Keratinocyte (primary cell): ENCODE results near the gene KCNH6. TPM values are rescaled to one million over a fixed set of nuclear protein-coding genes. Genes with fewer than 3 reads are reported as not detected.

Experiments
- DNase-seq: peaks from one replicate; pipeline ENCODE4 v3.0.0-alpha.2; 2011; ENCODE audit warnings: low read depth, missing footprints, low spot score
- FAIRE-seq: peaks from 2 replicates; lab custom pipeline; 2011; peaks lifted over from hg19 to GRCh38; lab: Jason Lieb, UNC
- H2AFZ ChIP-seq: 2 replicates; pipeline ENCODE4 v1.6.0; 2012; ENCODE audit warnings: low read length, control low read depth, inconsistent platforms; ENCODE audit not compliant: control insufficient read depth
- H3K27ac ChIP-seq: 2 replicates; pipeline ENCODE4 v1.5.1; 2011; ENCODE audit warnings: low read length; ENCODE audit not compliant: control insufficient read depth, insufficient read depth
- H3K27me3 ChIP-seq: 3 replicates; pipeline ENCODE4 v1.6.0; 2011; ENCODE audit warnings: low read length; ENCODE audit not compliant: control insufficient read depth, insufficient read depth; ENCODE audit errors: extremely low read depth
- H3K36me3 ChIP-seq, 2 experiments: 2 replicates in 1 of 2; 3 replicates in 1 of 2; pipeline ENCODE4 v1.5.1; 2011; ENCODE audit warnings: low read length in 2 of 2, mild to moderate bottlenecking in 1 of 2; ENCODE audit not compliant: control insufficient read depth in 2 of 2, insufficient read depth in 2 of 2; ENCODE audit errors: extremely low read depth in 1 of 2
- H3K4me1 ChIP-seq: 3 replicates; pipeline ENCODE4 v1.5.1; 2011; ENCODE audit warnings: low read length; ENCODE audit not compliant: control insufficient read depth, insufficient read depth; ENCODE audit errors: extremely low read depth
- H3K4me2 ChIP-seq: 3 replicates; pipeline ENCODE4 v1.6.0; 2011; ENCODE audit warnings: low read depth, low read length; ENCODE audit not compliant: control insufficient read depth, insufficient read depth; ENCODE audit errors: extremely low read depth
- H3K4me3 ChIP-seq, 3 experiments: fragments of 200-600 bp in 1 of 3; sonication (generic) in 1 of 3; 2 replicates in 2 of 3; 3 replicates in 1 of 3; pipeline ENCODE4 v1.5.1; 2011 to 2016; ENCODE audit warnings: low read length in 3 of 3, mild to moderate bottlenecking in 3 of 3, control low read depth in 2 of 3, inconsistent platforms in 1 of 3, low read depth in 1 of 3, mixed read lengths in 1 of 3, mixed run types in 1 of 3, moderate library complexity in 1 of 3; ENCODE audit not compliant: control insufficient read depth in 2 of 3, insufficient read depth in 2 of 3; ENCODE audit errors: extremely low read depth in 1 of 3
- H3K79me2 ChIP-seq: 2 replicates; pipeline ENCODE4 v1.6.0; 2012; ENCODE audit warnings: low read length; ENCODE audit not compliant: control insufficient read depth, insufficient read depth
- H3K9ac ChIP-seq: 3 replicates; pipeline ENCODE4 v1.6.0; 2011; ENCODE audit warnings: low read length; ENCODE audit not compliant: control insufficient read depth, insufficient read depth; ENCODE audit errors: extremely low read depth
- H3K9me1 ChIP-seq: 3 replicates; pipeline ENCODE4 v1.6.0; 2011; ENCODE audit warnings: low read length; ENCODE audit not compliant: control insufficient read depth, insufficient read depth; ENCODE audit errors: extremely low read depth
- H3K9me3 ChIP-seq: 2 replicates; pipeline ENCODE4 v1.5.1; 2012; ENCODE audit warnings: low read depth, low read length; ENCODE audit not compliant: control insufficient read depth
- H4K20me1 ChIP-seq: 3 replicates; pipeline ENCODE4 v1.6.0; 2011; ENCODE audit warnings: low read length; ENCODE audit not compliant: control insufficient read depth, insufficient read depth; ENCODE audit errors: extremely low read depth
- EZH2 ChIP-seq: IDR thresholded peaks from one replicate; pipeline ENCODE4 v1.6.1; 2012; ENCODE audit warnings: inconsistent platforms, mild to moderate bottlenecking, low read length, moderate library complexity
- dilution Hi-C: fragments of 300-500 bp; cut with MboI; formaldehyde crosslinking; loops from one replicate; pipeline ENCODE4 v1.7.0; 2020; ENCODE audit warnings: low sequenced_read_pairs; ENCODE audit not compliant: extremely low pct_ligation_motif_present
- polyA plus RNA-seq, 5 experiments: library from polyadenylated mRNA; depleted of rRNA in 3 of 5; stranded (reverse) in 3 of 5; stranded (forward) in 1 of 5; unstranded in 1 of 5; fragments of >200 nt; gene quantifications; 1 replicate in 1 of 5; 2 replicates in 3 of 5; 3 replicates in 1 of 5; pipeline versions ENCODE4 v1.2.1 to v1.2.3, GENCODE V29; 2011 to 2012; ENCODE audit warnings: missing spikeins in 2 of 5, low read depth in 1 of 5, low replicate concordance in 1 of 5
- TF ChIP-seq, protein P1 (sequence below), 3 experiments: IDR thresholded peaks in 1 of 3; conservative IDR thresholded peaks in 1 of 3; optimal IDR thresholded peaks in 1 of 3; 2 replicates in 2 of 3; 3 replicates in 1 of 3; pipeline versions ENCODE3 to v1.5.1; 2011; ENCODE audit warnings: low read length in 3 of 3, mild to moderate bottlenecking in 3 of 3, moderate library complexity in 2 of 3, control low read depth in 1 of 3, inconsistent platforms in 1 of 3; ENCODE audit not compliant: insufficient read depth in 2 of 3; ENCODE audit errors: extremely low read depth in 1 of 3

KCNH6 gene
- polyA plus RNA-seq, 1 donor (not counting 4 experiments of a cell fraction or from before 2014, with no cell fraction given): not detected

DNA sequence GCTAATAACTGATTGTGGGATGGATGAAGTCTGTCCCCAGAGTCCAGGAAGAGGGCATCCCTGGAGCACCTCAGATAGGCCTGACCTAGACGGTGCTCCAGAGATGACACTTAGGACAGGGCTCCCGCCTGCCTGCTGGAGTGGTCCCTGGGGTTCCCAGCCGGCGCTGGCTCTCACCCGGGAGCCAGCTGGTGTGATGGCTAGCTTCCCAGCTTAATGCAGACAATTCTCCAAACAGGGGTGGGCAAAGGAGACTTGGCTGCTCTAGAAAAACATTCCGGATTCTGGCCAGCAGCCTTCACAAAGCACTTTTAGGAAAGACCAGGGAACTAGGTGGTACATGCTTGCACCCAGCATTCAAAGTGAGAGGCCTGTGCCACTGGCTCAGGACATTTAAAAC is 27.7 kb upstream of the KCNH6 start:
- no peak overlapping the region for H3K4me3 ChIP-seq
- no peaks in the 10 kb centered on the region for H3K9me3 ChIP-seq
- H3K36me3 ChIP-seq: no peaks in the 10 kb centered on the region
- DNase-seq (no peak), FAIRE-seq (no peak)
- H3K27me3 ChIP-seq: peaks cover 22% of the 10 kb centered on the region
- no peak overlapping the region for H3K4me2 ChIP-seq
- H2AFZ ChIP-seq: no peak overlapping the region
- TF ChIP-seq EZH2: no peak
- TF ChIP-seq, protein P1, sequence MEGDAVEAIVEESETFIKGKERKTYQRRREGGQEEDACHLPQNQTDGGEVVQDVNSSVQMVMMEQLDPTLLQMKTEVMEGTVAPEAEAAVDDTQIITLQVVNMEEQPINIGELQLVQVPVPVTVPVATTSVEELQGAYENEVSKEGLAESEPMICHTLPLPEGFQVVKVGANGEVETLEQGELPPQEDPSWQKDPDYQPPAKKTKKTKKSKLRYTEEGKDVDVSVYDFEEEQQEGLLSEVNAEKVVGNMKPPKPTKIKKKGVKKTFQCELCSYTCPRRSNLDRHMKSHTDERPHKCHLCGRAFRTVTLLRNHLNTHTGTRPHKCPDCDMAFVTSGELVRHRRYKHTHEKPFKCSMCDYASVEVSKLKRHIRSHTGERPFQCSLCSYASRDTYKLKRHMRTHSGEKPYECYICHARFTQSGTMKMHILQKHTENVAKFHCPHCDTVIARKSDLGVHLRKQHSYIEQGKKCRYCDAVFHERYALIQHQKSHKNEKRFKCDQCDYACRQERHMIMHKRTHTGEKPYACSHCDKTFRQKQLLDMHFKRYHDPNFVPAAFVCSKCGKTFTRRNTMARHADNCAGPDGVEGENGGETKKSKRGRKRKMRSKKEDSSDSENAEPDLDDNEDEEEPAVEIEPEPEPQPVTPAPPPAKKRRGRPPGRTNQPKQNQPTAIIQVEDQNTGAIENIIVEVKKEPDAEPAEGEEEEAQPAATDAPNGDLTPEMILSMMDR (optimal IDR thresholded peaks at IDR 0.05 in 1 of 3, IDR thresholded peaks at IDR 0.05 in 1 of 3, conservative IDR thresholded peaks at IDR 0.05 in 1 of 3; ENCODE audit: extremely low read depth in 1 of 3, insufficient read depth in 2 of 3, low read length in 3 of 3): no peak
- H3K9ac ChIP-seq: no peak overlapping the region
- H4K20me1 ChIP-seq: no peaks in the 10 kb centered on the region
- no peaks in the 10 kb centered on the region for H3K4me1 ChIP-seq
- dilution Hi-C loops: no loop called here
- H3K27ac ChIP-seq: no peak overlapping the region
- no peaks in the 10 kb centered on the region for H3K79me2 ChIP-seq
- no peaks in the 10 kb centered on the region for H3K9me1 ChIP-seq

DNA sequence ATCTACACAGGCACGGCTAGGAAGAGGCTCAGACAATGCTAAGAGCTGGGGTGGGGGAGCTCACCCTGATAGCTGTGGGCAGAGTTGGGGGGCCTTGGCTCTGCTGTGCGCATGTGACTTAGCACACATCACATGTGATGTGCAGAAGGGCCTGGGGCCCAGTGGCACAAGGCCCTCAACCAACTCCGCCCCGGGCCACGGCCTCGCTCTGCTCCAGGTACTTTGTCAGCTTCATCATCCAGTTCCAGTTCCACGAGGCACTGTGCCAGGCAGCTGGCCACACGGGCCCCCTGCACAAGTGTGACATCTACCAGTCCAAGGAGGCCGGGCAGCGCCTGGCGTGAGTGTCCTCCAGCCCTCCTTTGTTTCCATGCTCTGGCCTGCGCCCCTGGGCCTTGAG is 27.0 kb upstream of the KCNH6 start:
- no peak overlapping the region for H2AFZ ChIP-seq
- no peak for DNase-seq
- dilution Hi-C loops: no loop called here
- H3K27ac ChIP-seq: no peak overlapping the region
- H3K36me3 ChIP-seq: no peaks in the 10 kb centered on the region
- no peak overlapping the region for H3K4me3 ChIP-seq
- no peaks in the 10 kb centered on the region for H3K4me1 ChIP-seq
- no peaks in the 10 kb centered on the region for H3K9me3 ChIP-seq
- peaks cover 21% of the 10 kb centered on the region for H3K27me3 ChIP-seq
- no peak for TF ChIP-seq EZH2
- TF ChIP-seq, protein P1 (optimal IDR thresholded peaks at IDR 0.05 in 1 of 3, IDR thresholded peaks at IDR 0.05 in 1 of 3, conservative IDR thresholded peaks at IDR 0.05 in 1 of 3; ENCODE audit: extremely low read depth in 1 of 3, insufficient read depth in 2 of 3, low read length in 3 of 3): no peak
- no peaks in the 10 kb centered on the region for H4K20me1 ChIP-seq
- H3K4me2 ChIP-seq: no peak overlapping the region
- no peak overlapping the region for H3K9ac ChIP-seq
- no peaks in the 10 kb centered on the region for H3K9me1 ChIP-seq
- no peak for FAIRE-seq
- no peaks in the 10 kb centered on the region for H3K79me2 ChIP-seq
